GM19193 (cell line): ENCODE results near the gene KRTAP10-12.

ENCODE experiments used
- POLR2A ChIP-seq: IDR thresholded peaks from 4 replicates; pipeline ENCODE4 v1.6.1; 2011; ENCODE audit not compliant: insufficient read depth, insufficient read length; ENCODE audit errors: extremely low read depth

Gene KRTAP10-12

DNA sequence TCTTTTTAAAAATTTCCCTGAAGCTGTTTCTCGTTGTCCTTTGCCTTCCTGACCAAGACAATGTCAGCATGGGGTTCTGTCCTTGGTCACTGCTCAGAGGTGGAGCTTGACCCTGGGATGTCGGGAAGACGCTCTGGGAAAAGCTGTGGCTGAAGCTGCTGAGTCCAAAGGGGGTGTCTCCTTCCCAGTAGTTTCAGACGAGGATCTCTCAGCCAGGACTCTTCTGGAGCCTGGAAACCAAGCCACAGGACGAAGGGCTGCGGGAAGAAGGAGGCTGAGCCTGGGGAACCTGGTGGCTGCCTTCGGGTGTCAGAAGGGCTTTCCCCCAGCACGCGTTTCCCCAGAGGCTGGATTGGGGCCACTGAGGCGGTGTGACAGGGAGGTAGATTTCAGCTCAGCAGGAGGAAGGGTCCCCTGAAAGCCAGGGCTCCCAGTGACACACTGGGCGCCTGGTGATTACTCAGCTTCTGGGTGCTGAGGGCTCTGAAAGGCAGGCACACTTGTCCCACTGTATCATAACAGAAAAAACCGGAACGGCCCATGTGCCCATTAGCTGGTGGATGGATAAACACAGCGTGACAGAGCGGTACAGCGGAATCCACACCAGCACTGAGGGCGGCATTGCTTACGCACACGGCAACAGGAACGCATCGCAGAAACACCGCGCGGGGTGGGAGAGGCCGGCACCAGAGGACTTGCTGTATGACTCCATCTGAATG lies 10.0 kb upstream of the KRTAP10-12 start:
- TF ChIP-seq POLR2A, result no peak

DNA sequence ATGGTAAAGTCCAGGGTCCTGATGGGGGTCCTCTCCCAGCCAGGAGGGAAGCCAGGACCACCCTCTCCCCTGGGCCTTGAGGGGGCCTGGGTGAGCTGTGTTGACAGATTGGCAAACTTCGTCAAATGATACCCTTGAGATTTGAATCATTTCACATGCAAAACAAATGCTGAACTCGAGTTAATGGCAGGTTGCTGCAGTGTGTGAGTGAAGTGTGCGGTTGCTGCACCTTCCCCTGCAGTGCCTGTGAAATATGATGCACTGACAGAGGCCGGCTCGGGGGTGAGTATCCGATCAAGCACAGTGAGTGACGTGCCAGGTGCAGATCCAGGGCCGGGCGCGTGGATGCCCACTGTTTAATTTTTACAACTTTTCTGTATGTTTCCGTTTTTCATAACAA lies 9.3 kb upstream of the KRTAP10-12 start:
- TF ChIP-seq POLR2A, result no peak

DNA sequence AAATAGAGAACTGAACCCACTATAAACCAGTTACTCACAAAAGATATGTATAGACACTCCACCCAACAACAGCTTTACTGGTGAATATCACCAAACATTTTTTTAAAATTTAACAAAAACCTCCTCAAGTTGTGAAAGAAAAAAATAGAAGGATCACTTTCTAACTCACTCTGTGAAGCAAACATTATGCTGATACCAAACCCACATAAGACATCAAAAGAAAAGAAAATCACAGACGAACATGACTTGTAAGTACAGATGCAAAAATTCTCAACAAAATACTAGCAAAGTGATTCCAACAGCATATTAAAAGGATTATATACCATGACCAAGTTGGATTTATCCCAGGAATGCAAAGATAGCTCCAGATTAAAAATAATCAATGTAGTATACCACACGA lies 5.3 kb upstream of the KRTAP10-12 start:
- no peak for TF ChIP-seq POLR2A

DNA sequence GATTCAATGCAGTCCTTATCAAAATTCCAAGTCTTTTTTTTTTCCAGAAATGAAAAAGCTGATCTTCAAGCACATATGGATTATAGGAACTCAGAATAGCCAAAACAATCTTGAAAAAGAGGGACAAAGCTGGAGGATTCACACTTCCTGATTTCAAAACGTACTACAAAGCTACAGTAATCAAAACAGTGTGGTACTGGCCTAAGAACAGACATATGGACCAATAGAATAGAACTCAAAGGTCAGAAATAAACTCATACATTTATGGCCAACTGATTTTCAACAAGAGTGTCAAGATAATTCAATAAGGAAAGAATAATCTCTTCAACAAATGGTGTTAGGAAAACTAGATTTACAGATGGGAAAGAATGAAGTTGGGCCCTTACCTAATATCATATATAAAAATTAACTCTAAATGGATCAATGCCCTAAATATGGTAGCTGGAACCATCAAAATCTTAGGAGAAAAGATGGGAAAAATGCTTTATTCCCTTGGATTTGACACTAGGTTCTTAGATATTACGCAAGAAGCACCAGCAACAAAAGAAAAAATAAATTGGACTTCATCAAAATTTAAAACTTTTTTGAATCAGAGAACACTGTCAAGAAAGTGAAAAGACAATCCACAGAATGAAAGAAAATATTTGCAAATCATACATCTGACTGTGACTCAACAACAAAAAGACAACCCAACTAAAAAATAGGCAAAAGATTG lies 4.0 kb upstream of the KRTAP10-12 start:
- no peak for TF ChIP-seq POLR2A

DNA sequence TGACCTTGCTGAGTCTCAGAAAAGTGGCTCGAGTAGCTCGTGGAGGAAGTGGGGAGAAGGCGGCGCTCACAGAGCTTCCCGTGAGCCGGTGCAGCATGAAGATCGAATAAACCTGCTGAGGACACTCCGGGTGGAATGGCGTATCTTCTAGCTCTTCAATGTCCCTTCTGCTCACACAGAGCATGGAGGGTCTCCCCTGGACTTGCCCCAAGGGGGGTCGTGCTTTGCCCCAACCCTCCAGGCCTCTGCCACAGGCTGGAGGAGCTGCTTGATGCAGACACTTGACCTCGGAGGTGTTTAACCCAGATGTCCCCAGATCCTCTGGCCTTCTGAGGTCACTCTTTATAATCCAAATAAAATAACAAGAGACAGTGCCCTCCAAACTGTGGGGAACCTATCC lies 2.2 kb upstream of the KRTAP10-12 start:
- no peak for TF ChIP-seq POLR2A

DNA sequence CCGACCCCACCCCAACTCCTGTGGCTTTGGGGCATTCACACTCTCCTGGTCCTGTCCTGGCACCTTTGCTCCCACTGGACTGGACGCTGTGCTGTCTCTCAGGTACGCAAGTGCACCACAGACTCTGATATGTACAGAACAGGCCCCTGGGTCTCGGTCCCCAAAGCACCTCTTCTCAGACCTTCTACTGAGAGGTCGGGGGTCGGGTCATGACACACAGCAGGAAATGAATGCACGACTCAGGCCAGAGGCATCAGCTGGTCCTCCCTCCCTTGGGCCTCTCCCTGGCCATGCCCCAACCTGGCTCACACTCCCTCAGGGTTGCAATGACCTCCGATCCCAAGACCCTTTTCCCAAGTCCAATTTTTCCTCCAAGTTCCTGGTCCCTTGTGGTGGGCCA lies 1.8 kb upstream of the KRTAP10-12 start:
- TF ChIP-seq POLR2A, result no peak

DNA sequence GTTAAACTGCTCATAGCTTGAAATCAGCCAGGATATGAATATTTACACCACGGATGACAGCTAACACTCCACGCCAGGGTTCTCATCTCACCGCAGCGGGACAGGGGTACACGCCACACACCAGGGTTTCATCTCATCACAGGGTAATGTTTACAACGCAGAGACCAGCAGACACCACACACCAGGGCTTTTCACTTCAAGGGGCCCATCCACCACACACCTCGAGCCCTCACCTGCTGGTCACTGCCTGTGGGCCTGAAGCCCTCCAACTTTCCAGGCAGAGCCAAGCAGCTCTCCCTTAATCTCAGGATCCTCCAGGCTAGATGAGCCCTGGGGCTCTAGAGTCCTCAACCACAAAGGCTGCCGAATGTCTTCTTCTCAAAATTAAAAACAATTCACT lies 1.3 kb upstream of the KRTAP10-12 start:
- no peak for TF ChIP-seq POLR2A

DNA sequence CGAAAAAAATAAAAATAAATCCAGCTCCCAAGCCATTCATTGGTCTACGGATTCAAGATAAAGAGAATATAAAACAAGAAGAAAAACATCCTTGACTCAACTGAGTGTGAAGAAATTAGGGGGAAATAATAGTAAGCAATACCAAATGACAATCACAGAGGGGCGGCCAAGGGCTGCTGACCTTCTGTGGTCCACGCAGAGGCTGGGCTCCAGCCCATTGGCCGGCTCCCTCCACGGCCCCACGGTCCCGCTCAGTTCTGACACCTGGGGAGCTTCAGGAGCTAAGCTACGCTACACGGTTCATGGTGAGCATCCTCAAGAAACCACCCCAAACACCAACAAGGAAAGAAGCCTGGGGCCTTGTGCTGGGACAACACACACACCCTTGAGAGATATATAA lies 400 bp upstream of the KRTAP10-12 start:
- no peak for TF ChIP-seq POLR2A

DNA sequence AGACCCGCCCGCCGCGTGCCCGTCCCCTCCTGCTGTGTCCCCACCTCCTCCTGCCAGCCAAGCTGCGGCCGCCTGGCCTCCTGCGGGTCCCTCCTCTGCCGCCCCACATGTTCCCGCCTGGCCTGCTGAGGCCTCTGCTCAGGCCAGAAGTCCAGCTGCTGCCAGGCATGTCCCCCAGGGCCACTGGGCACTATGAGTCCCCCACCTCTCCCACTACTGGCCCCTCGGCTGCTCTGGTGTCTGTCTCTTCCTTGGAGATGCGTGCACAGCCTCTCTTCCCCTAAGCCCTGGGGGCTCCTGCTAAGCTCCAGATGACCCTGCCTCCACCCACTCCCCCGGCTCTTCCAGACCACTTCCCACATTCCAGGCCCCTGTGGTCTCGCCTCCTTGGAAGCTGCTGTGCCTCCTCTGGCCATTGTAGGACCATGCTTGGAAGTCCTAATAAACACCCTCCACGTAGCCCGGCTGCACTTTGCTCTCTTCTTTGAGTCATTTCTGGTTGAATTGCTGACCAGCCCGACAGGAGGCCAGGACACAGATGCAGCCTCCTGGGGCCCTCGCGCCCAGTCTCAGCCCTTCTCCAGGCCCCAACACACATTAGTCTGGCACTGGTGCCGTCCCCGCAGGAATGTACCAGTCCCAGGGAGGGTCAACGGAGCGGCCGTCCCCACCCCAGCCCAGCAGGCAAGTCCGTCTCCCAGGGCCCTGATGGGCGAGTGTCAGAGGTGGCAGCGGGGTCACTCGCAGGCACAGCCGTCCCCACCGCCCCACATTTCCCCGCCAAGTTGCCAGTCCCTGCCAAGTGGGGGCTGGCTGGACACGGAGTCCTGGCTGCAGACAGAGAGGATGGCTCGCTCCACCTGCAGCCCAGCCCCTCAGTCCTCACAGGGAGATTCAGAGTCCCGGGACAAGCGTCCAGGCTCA lies 1.1 kb downstream of the KRTAP10-12 start:
- no peak for TF ChIP-seq POLR2A

DNA sequence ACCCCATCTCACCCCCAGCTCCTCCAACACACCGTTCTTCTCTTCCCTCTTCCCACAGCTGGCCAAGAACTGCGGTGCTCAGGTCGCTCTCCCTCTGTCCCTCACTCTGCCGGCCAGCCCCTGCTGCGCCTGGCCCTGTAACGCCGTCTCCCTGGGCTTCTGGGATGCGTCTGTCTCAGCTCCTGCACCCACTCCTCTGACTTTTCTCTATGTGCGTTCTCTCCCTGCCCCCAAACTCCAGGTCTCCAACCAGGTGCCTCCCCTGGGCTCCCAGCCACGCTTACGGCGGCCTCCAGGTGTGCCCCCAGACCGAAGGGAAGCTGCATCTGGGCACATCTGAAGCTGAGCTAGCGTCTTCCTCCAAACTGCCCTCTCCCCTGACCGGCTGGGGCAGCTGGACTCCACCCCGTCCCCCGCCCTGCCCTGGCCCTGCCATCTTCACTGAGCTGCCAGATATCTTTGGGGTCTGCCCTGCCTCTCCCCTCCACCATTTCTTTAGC lies 2.6 kb downstream of the KRTAP10-12 start:
- TF ChIP-seq POLR2A, result no peak

DNA sequence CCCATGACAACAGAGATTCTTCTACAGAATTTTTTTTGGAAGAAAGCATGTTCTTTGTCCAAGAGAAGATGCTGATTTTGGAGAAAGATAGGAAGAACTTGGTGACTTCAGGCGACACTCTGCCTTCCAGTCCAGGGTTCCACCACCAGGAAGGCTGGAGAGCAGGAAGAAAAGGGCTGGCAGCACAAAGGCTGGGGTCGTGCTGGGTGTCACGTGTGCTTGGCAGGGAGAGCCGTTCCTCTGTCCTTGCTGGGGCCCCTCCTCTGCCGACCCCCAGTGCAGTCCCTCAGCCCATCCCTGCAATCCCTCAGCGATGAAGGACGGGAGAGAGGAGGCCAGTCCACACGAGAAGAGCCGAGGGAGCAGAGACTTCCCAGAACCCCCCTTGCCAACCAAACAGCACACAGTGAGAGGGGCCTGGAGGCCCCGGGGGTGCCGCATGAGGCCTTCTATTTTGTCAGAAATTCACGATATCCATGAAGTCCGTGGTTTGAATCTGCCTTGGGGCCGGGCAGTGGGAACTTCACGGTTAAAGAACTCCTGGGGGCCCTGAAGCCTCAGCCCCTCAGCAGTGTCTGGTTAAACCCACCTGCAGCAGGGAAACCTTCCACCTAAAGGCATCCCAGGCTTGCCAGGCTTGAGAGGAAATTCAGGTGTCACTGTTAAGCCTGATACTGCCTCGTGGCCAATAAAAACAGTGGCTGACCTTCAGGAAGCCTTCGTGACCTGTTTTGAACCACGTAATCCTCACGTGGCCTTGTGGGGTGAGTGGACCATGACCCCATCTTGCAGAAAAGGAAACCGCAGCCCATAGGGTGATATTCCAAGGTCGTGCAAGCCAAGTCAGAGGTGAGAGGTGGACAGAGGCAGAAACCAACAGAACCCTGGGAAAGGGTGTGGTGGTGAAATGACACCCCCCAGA lies 3.4 kb downstream of the KRTAP10-12 start:
- no peak for TF ChIP-seq POLR2A

DNA sequence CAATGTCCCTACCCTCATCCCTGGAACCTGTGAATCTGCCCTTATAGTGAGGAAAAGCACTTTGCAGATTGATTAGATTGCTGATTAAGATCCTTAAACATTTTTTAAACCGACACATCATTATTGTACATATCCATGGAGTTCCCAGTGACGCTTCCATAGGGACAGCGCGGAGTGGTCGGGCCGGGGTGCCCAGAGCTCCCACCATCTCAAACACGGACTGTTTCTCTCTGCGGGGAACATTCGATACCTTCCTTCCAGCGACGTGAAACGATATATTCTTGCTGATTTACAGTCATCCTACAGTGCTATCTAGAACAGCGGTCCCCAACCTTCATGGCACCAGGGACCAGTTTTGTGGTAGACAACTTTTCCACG lies 4.0 kb downstream of the KRTAP10-12 start:
- TF ChIP-seq POLR2A, result no peak

DNA sequence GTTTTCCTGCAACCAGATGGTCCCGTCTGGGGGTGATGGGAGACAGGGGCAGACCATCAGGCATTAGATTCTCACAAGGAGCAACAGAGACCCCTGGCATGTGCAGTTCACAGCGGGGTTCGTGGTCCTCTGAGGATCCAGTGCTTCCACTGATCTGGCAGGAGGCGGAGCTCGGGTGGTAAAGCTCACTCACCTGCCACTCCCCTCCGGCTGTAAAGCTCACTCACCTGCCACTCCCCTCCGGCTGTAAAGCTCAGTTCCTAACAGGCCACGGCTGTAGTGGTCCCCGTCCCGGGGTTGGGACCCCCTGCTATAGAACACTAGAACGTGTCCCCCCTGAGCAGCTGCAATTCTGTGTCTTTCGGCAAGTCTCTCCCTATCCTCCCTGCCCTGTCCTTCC lies 4.6 kb downstream of the KRTAP10-12 start:
- no peak for TF ChIP-seq POLR2A

DNA sequence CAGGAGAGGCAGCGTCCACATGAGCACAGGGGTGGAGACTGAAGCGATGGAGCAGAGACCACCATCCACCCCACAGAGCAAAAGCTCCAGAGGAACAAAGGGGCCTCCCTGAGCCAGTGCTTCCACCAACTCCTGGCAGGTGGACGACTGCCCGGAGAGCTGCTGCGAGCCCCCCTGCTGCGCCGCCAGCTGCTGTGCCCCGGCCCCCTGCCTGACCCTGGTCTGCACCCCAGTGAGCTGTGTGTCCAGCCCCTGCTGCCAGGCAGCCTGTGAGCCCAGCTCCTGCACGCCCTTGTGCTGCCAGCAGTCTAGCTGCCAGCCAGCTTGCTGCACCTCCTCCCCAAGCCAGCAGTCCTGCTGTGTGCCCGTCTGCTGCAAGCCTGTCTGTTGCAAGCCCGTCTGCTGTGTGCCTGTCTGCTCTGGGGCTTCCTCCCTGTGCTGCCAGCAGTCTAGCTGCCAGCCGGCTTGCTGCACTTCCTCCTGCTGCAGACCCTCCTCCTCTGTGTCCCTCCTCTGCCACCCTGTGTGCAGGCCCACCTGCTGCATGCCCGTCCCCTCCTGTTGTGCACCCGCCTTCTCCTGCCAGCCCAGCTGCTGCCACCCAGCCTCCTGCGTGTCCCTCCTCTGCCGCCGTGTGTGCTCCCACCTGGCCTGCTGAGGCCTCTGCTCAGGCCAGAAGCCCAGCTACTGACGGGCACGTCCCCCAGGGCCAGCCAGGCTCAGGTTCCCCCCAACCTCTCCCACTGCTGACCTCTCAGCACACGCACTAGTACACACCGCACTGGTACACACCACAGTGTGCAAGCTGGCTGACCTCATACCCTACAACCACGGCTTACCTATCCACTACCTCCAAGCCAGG lies 5.4 kb downstream of the KRTAP10-12 start:
- TF ChIP-seq POLR2A, result no peak
